HPDE6-E6E7 (cell line): ENCODE measurements around the gene KCNQ1OT1.

Source experiments
- DNase-seq: peaks from one replicate; pipeline ENCODE4 v3.0.0; 2011; ENCODE audit warnings: missing footprints; ENCODE audit errors: extremely low spot score

Gene KCNQ1OT1

DNA sequence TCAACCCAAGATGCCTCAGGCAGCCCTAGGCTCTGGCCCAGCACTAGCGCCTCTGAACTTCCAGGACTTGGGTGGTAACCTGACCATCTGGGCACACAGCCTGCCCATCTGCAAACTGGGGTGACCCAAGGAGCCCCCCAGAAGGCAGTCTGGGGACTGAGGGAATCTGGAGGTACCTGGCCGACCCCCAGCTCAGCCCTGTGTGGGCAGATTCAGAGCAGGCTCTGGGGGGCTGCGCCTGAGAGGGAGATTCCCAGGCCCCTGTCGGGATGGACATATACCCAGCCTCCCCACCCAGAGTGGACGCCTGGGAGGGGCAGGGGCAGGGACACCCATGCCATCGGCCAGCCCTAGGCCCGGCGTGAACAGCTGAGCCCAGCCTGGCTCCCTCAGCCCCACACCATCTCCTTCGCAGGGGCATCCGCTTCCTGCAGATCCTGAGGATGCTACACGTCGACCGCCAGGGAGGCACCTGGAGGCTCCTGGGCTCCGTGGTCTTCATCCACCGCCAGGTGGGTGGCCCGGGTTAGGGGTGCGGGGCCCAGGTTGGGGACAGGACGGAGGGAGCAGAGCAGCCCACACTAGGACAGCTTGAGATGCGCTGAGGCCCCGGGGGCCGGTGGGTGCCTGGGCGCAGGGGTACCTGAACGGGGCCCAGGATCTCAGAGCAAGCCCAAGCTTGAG lies 128.1 kb downstream of the KCNQ1OT1 start:
- DNase-seq, result no peak

- no peak for DNase-seq
These were observed 128.8 kb downstream of the KCNQ1OT1 start for GRCh38 chr11:2570841-2571597.

DNA sequence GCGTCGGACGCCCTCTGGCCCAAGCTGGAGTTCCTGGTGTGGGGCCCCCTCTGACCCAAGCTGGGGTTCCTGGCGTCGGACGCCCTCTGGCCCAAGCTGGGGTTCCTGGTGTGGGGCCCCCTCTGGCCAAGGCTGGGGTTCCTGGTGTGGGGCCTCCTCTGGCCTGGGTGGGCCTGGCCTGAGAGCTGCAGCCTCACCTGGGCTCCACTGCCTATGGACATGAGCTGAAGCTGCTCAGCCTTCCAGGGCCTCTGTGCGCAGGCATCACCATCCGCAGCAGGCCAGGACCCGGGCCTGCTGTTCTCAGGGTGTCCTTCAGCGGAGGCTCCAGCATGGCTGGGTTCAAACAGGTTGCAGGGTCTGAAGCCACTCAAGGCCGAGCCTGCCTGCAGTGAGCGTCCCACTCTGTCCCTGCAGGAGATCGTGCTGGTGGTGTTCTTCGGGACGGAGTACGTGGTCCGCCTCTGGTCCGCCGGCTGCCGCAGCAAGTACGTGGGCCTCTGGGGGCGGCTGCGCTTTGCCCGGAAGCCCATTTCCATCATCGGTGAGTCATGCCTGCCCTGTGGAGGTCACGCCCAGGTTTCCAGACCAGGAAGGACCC lies 129.5 kb downstream of the KCNQ1OT1 start:
- DNase-seq, result no peak

DNA sequence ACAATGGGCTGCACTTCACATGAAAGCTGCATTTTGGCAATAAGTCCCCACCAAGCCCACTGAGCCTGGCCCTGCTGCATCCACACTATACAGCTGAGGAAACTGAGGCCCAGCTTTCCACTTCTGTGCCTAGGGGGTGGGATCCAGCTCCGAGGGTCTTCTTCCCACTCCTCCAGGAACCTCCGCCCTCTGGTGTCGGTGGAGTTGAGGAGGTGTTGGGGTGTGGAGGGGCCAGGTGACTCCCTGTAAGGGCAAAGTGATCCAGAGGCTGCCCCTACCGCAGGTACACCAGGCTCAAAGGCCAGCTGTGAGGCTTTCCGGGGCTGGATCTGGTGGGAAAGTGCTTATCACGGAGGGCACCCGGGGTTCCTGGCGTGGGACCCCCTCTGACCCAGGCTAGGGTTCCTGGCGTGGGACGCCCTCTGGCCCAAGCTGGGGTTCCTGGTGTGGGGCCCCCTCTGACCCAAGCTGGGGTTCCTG lies 130.0 kb downstream of the KCNQ1OT1 start:
- no peak for DNase-seq

DNA sequence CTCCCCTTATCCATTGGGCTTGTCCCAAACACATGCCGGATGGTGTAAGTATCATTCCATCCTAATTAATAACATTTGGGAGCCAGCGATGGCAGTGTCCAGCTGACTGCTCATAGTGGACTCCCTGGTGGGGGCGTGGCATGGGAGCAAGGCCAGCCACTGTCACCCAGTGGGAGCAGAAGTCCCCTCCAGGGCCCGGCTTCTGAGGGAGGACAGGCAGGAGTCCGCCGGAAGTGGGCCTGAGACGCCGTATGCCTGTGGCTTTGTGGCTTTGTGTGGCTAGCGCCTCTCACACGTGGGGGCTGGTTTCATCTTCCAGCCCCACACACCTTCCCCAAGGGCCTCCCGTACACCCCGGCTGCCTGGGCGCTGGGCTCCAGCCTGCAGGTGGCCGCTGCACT lies 130.5 kb downstream of the KCNQ1OT1 start:
- no peak for DNase-seq

DNA sequence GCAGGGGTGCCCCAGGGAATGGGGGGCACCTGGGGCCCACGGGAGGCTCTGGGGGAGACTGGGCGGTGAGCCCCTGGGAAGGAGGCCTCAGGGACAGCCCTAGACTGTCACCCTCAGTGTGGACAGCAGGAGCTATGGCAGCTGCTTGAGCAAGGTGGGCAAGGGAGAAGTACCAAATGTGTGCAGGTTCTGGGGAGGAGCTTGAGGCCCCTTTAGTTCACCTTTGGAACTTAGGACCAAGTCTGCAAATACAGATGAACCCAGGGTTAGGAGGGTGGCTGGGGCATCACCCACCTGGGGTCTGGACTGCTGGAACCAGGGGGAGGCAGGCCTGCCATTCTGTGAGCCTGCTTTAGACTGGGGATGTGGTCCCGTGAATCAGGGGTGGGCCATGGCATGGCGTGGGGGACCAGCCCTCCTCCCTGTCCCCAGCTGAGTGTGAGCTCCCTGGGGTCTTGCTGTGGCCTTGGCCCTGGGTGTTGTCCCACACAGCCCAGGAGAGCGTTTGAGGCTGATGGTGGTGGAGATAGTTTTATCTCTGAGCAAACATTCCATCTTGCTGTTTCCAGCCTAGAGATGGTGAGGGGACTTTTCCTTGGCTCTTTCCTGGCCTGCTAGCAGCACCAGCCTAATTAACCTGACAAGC lies 132.6 kb downstream of the KCNQ1OT1 start:
- DNase-seq, result no peak

GRCh38 chr11:2566223-2567025 lies 133.4 kb downstream of the KCNQ1OT1 start:
- DNase-seq, result no peak

- no peak for DNase-seq
These were observed 134.2 kb downstream of the KCNQ1OT1 start for GRCh38 chr11:2565447-2566222.

- DNase-seq, result no peak
These were observed 135.0 kb downstream of the KCNQ1OT1 start for GRCh38 chr11:2564588-2565425.

GRCh38 chr11:2564008-2564530 lies 135.7 kb downstream of the KCNQ1OT1 start:
- DNase-seq, result no peak

- no peak for DNase-seq
These were observed 136.4 kb downstream of the KCNQ1OT1 start for GRCh38 chr11:2563213-2564007.

GRCh38 chr11:2562890-2563212 lies 136.9 kb downstream of the KCNQ1OT1 start:
- DNase-seq, result no peak

DNA sequence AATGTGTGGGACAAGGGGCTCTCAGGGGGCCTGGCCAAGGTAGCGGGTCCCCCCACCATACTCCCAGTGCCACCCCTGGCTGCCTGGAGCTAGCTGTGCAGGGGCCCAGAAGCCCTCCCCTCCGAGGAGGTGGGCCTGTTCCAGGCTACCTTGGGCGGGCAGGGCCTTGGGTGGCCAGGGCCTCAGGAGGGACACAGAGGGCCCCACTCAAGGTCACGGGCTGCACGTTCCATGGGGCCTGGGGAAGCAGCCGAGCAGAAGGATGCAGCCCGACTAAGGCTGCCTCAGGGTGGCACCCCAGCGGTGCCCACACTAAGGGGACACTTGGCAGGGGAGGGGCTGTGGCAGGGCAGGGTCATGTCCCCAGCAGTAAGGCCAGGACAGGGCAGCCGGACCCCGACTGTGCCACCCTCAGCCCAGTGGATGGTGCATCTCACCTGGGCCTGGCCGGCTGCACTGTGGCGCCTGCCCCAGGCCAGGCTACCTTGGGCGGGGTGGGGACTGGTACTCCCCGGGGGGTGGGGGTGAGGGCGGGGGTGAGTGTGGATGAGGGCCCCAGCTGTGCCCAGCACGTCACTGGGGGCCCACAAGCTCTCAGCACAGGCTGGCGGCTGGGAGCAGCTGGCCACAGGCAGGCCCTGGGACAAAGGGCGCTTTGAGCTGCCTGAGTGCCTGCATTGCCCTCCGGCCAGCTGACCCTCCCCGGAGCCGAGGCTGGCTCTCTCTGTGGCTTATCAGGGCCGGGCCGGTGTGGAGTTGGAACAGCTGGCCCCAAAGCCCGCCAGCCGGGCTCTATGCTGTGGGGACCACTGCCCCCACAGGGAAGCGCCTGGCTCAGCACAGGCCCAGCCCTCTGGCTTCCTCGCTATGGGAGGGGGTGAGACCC lies 137.9 kb downstream of the KCNQ1OT1 start:
- DNase-seq, result no peak

- no peak for DNase-seq
These were observed 140.1 kb downstream of the KCNQ1OT1 start for GRCh38 chr11:2559527-2560311.

- no peak for DNase-seq
These were observed 140.8 kb downstream of the KCNQ1OT1 start for GRCh38 chr11:2558861-2559526.

DNA sequence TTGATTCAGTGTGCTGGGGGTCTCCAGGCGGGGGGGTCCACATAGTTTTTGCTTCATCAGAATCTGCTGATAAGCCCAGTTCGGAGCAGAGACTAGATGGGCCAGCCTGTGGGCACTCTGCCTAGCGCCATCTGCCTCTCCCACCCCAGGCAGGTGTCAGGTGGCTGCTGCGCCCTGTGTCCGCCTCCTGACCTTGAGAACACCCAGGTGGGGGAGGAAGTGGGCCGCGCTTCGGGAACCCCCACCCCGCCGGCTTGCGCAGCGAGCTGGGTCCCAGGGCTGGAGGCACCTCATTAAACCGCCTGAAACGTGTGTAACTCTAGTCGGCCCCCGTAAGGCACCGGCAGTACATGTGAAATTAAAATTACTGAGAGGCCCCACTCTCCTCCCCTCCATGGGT lies 141.4 kb downstream of the KCNQ1OT1 start:
- DNase-seq, result no peak
